ENCODE measurements around the gene GGPS1.
A peak's percentile ranks its signal among the peaks of the same experiment; 100 is the strongest.
"Not testable (repeated sequence)": the region's sequence is repeated elsewhere in the genome, so short reads cannot be mapped to it uniquely, and the experiment has no call there.

The GGPS1 gene

DNA sequence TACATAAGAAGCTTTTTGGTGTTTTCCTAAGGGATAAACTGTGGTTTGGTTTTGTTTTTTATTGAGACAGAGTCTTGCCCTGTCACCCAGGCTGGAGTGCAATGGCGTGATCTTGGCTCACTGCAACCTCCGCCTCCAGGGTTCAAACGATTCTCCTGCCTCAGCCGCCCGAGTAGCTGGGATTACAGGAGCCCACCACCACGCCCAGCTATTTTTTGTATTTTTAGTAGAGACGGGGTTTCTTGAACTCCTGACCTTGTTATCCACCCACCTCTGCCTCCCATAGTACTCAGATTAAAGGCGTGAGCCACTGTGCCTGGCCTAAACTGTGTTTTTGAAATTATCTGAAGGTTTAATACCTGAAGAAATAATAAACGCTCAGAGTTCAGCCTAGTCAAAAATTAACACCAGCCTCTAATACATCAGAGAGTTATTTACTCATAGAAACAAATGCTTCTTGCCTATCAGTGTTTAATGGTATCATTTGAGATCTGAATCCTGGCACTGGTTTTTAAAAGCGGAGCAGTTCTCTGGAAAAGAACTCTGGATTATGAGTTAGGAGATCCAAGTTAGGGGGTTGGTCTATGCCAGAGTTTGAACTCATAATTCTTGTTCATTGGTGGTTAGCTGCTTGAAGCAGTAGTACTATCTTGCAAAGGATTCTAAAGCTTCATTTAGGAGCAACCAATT lies 29.1 kb upstream of the GGPS1 start:
- intact Hi-C loops (cut with DNase I), result no loop called here

DNA sequence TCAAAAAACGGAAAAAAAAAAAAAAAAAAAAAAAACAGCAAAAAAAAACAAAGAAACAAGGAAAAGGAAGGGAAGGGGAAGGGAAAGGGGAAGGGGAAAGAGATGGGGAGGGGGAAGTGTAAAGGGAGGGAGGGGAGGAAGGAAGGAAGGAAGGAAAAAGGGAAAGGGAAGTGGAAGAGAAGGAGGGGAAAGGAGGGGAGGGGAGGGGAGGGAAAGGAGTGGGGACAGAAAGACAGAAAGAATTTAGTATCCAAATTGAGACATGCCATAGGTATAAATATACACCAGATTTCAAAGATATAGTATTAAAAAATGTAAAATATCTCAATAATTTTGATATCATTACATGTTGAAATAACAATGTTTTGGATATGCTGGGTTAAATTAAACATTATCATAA lies 26.2 kb upstream of the GGPS1 start:
- DNase-seq, result no peak
- intact Hi-C loops (cut with DNase I), result no loop called here

More for the DNA sequence above, 29.1 kb upstream of the GGPS1 start:
- DNase-seq, result no peak

DNA sequence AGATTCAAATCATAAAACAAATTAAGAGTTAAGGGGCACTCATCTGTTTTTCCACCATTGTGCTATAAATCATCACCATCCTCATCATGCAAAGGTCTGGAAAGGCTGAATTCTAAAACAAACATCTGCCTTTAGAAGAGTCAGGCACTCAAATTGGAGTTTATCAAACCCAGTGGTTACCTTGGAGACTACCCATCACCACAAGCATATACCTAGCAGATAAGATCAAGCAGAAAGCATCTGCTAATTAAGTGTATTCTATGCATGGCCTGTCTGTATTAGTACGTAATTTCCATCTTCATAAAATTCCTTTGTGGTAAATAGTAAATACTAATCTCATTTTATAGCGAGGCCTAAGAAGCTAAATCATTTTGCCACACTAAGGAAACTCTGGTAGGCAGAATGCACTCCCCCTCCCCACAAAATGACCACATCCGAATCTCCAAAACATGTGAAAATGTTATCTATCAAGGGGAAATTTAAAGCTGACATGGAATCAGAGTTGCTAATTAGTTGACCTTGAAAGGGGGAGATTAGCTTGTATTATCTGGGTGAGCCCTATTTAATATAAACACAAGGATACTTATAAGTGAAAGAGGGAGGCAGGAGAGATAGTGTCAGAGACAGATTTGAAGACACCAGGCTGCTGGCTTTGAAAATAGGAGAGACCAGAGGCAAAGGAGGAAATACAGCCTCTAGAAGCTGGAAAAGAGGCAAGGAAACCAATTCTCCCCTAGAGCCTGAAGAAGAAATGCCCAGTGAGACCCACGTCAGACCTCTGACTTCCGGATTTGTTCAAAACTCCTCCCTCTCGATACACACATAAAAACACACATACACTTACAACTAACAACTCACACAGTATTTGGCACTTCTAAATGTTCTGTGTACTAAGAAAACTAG lies 23.6 kb upstream of the GGPS1 start:
- intact Hi-C loops (cut with DNase I), result no loop called here
- DNase-seq, result no peak

DNA sequence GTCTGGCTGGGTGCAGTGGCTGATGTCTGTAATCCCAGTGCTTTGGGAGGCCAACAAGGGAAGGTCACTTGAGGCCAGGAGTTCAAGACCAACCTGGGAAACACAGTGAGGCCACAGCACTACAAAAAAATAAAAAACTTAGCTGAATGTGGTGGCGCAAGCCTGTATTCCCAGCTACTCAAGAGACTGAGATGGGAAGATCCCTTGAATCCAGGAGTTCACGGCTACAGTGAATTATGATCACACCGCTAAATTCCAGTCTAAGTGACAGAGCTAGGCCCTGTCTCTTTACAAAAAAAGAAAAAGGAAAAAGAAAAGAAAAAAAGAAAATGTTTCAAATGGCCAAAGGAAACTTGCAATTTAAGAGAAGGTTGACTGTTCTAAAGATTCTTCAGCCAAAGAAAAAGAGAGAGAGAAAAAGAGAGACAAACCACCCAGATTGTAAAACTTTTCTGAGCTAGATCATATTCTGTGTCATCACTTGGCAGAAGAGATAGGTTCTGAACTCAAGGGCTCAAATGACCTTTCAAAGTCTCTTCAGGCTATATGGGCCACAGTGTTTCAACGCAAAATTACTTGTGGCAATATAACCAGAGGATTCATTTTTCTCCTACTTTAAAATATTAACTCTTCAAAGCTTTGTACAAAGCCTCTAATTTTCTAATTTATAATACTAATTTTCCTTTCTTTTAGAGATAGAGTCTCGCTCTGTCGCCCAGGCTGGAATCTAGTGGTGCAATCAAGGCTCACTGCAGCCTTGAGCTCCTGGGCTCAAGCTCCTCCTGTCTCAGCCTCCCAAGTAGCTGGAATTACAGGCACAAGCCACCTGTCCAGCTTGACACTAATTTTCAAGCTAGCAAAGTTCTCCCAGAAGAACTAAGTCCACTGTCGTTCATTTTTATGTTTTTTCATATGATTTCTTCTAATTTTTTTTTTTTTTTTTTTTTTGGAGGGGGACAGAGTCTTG lies 20.9 kb upstream of the GGPS1 start:
- intact Hi-C loops (cut with DNase I), result no loop called here
- no peak for DNase-seq

DNA sequence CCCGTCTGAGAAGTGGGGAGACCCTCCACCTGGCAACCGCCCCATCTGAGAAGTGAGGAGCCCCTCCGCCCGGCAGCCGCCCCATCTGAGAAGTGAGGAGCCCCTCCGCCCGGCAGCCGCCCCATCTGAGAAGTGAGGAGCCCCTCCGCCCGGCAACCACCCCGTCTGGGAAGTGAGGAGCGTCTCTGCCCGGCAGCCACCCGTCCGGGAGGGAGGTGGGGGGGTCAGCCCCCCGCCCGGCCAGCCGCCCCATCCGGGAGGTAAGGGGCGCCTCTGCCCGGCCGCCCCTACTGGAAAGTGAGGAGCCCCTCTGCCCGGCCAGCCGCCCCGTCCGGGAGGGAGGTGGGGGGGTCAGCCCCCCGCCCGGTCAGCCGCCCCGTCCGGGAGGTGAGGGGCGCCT lies 19.2 kb upstream of the GGPS1 start:
- DNase-seq; intact Hi-C loops (cut with DNase I): not testable (repeated sequence)

DNA sequence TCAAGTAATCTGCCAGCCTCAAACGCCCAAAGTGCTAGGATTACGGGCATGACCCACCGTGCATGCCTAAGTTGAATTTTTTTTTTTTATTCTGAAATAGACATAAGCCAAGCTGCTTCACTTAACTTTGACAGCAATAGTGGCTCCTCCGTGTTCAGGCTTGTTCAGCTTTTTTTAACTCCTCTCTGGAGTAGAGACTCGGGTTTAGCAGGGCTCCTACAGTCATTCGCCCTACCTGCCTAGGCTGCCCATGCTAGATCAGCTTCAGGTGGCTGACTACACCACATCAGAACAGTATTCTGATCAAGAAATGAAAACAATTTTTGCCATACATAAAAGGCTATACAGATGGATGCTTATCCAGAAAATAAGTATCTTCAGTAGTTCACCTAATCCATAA lies 15.1 kb upstream of the GGPS1 start:
- no peak for DNase-seq
- intact Hi-C loops (cut with DNase I), result no loop called here

DNA sequence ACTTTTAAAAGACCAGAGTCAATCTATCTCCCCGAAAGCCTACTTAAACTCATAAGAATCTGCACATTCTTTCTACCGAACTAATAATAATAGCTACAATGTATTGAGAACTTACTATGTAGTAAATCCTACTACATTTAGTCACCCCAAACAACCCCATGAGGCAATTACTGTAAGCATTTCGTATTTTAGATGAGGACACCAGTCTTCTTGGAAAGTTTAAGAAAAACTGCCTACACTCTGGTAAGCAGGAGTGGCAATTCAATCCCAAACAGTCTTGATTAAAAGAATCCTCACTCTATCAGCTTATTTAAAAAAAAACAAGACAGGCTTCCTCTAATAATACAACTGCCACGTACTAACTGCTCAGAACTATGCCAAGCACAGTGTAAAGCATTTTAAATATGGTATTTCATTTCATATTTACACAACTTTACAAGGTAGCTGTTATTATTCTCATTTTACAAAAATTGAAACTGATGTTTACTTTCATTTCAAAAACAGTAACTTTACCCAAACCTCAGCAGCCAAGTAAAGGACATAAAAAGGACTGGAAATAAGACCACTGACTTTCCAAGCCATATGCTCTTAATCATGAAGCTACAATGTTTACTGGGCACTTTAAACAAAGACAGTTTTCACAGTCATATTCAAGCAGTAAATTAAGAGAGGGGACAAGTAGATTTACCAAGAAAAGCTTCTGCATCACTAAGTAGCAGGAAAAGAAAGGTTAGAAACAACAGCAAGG lies 14.3 kb upstream of the GGPS1 start:
- DNase-seq, result no peak
- intact Hi-C loops (cut with DNase I), result no loop called here

DNA sequence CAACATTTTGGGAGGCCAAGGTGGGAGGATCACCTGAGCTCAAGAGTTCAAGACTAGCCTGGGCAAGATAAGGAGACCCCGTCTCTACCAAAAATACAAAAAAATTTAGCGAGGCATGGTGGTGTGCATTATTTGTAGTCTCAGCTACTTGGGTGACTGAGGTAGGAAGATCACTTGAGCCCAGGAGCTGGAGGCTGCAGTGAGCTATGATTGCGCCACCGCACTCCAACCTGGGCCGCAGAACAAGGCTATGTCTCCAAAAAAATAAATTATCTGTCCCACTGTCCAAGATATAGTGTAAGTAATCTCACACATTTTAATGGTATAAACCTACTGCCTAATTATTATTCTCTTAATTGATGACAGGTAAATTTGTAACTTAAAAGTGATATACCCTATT lies 13.2 kb upstream of the GGPS1 start:
- intact Hi-C loops (cut with DNase I), result no loop called here
- DNase-seq, result no peak

DNA sequence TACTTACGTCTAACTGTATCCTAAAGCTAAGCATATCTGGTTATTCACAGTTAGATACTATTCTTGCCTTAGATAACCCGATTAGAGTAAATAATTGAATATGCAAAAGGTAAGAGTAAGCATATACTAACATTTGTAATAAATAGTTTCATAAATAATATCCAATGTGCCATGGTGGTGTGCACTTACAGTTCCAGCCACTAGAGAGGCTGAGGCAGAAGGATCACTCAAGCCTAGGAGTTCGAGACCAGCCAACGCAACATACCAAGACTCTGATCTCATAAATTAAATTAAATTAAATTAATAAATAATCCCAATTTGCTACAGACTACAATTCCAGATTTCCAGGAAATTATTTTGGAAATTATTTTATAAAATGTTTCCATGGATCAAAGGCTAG lies 12.6 kb upstream of the GGPS1 start:
- intact Hi-C loops (cut with DNase I), result no loop called here
- no peak for DNase-seq

DNA sequence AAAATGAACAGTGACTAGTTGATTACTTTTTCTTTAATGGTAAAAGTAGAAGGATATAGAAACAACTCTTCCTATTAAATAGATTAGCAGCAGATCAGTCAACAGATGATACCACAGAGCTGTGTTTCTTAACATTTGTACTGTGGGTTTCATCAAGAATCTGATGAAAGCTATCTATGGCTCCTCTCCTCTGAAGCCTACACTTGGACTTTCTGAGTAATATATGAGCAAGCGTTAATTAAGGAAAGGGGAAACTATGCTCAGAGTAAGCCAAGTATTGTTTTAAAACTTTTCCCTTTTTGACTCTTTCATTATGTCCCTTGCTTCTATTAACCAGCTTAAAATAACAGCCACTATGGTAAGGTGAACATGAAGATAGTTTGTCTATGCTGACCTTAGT lies 11.2 kb upstream of the GGPS1 start:
- intact Hi-C loops (cut with DNase I), result no loop called here
- DNase-seq, result no peak

DNA sequence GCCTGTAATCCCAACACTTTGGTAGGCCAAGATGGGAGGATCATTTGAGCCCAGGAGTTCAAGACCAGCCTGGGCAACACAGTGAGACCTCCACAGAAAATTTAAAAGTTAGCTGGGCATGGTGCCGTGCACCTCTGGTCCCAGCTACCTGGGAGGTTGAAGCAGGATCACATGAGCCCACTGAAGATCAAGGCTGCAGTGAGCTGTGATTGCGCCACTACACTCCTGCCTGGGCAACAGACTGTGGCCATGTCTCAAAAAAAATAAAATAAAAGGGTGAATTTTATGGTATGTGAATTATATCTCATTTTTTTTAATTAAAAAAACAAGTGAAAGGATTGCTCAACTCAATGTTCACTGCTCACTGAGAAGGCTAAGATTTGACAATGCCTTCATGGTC lies 9.1 kb upstream of the GGPS1 start:
- intact Hi-C loops (cut with DNase I), result no loop called here

DNA sequence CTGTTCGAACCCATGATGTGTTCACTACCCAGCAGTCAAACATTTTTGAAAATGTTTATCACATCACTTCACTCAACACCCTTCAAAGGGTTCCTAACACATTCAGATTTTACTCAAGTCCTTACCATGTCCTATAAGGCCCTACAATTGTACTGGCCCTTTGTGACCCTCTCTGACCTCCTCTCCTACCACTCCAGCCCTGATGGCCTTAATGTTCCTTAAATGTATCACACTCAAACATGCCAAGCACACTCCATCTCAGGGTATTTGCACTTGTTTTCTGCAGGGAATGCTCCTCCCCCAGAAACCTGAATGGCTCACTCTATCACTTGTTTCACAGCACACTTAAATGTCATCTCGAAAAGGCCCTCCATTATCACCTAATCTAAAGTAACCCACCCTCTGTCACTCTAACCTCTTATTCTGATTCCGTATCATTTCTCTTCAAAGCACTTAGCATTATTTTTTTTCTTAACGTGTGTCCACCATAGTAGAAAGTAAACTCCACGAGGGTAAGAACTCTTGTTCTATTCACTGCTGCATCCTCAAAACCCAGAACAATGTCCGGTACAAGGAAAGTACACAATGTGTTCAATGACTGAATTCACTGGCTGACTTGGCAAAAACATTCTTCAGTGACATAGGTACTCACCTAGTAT lies 7.7 kb upstream of the GGPS1 start:
- intact Hi-C loops (cut with DNase I), result loop anchor here (10.0 kb wide), 2 partner anchors 66 to 184 kb away; partner anchors contain the start of gene B3GALNT2
- no peak for DNase-seq

More for the DNA sequence above, 9.1 kb upstream of the GGPS1 start:
- DNase-seq, result no peak

DNA sequence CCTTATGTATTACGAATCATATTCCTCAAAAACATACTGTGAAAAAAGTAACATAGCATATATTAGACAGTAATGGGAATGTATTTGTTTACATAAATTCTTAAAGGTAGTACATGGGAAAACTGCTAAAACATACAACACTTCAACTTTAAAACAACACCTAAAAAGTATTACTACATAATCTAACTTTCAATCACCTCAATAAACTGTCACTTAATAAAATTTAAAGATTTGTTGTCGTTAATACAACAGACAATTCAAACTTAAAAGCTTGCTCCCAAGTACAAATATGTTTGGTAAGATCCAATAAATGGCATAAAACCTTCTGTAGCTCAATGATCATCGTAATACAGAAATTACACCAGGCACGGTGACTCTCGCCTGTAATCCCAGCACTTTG lies 4.1 kb upstream of the GGPS1 start:
- intact Hi-C loops (cut with DNase I), result loop anchor here (10.0 kb wide), 2 partner anchors 69 to 181 kb away; partner anchors contain the start of gene B3GALNT2
- no peak for DNase-seq

DNA sequence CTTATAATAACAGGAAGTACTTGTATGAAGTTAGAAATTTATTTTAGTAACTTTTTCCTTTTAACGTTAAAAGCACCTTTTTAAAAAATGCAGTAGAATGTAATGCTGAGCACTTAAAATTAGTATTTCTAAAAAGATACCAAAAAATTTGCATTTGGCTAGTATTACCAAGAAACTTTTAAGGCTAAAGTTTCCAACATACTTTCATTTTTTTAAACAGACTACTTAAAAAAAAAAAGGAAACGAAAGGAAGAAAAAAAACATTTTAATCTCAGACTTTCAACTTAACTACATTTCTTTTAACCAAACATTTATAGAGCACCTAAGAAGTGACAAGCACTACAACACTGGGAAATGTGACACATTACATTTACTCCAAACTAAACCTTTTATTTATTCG lies 3.2 kb upstream of the GGPS1 start:
- no peak for DNase-seq
- intact Hi-C loops (cut with DNase I), result loop anchor here (5.0 to 10.0 kb wide), 3 partner anchors 70 to 180 kb away; partner anchors contain the start of gene B3GALNT2

DNA sequence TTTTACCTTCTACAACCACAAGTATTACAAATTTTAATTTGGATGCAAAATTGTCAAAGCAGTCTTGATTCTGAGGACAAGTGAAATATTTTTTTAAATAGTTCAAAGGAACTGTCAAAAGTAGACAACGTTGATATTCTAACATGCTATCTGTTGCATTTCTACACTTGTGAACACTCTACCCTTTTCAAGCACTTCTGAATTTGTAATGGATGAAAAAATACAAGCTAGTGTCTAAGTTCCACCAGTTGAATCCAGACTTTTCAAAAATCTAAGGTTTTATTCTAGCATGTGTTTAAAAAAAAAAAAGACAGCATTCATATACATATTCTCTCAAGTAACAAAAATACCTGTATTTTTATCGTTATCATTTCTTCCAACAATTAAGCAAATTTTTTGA lies 2.5 kb upstream of the GGPS1 start:
- intact Hi-C loops (cut with DNase I), result loop anchor here (5.0 to 10.0 kb wide), 3 partner anchors 71 to 179 kb away; partner anchors contain the start of gene B3GALNT2
- no peak for DNase-seq

DNA sequence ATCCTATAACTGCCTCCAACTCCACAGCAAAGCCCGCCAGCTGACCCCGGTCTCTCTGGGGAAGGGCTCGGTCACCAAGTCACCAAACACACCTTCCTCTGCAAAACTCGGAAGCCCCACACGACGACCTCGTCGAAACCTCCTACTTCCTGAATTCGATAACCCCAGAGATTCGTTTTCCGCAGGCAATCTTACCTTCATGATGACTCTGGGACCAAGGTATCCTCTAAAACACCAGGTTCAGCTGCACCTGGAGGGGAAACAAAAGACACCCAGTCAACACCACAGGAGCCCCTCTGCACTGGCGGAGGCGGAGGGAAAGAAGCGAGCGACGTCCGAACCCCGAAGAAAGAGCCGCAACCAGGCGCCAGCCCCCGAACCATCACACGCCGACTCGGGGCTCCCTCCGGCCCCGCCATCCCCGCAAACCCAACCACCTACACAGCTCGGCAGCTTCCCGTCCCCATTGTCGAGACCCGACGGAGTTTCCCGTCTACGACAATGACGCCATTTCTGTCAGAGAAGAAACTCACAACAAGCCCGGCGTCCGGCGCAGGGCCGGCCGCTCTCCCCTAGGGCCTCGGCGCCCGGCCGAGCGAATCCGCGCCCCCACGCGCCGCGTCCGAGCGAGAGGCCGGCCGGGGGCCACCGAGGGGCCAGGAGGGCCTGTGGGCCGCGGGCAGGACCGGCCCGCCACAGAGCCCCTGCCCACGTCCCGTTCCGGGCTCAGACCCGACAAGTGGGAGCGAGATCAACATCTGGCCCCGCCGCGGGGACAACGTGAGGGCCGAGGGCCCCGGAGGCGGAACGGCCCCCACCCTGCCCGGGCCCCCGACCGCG lies 1.4 kb upstream of the GGPS1 start:
- peak in 39 of 42 donors; percentile 9 to 58 (median 31) for DNase-seq
- intact Hi-C loops (cut with DNase I), result loop anchor here (5.0 to 10.0 kb wide), 3 partner anchors 72 to 178 kb away; partner anchors contain the start of gene B3GALNT2
